CD4-positive, alpha-beta T cell treated with Interferon gamma for 1 hour (primary cell): ENCODE results near the gene SYMPK.
A peak's percentile ranks its signal among the peaks of the same experiment; 100 is the strongest.

Experiments
- DNase-seq: peaks from one replicate; pipeline ENCODE4 v3.0.0-alpha.2; 2020

Gene SYMPK

GRCh38 chr19:45779231-45780145, 83.5 kb downstream of the SYMPK start:
- DNase-seq, result peak; percentile 84

DNA sequence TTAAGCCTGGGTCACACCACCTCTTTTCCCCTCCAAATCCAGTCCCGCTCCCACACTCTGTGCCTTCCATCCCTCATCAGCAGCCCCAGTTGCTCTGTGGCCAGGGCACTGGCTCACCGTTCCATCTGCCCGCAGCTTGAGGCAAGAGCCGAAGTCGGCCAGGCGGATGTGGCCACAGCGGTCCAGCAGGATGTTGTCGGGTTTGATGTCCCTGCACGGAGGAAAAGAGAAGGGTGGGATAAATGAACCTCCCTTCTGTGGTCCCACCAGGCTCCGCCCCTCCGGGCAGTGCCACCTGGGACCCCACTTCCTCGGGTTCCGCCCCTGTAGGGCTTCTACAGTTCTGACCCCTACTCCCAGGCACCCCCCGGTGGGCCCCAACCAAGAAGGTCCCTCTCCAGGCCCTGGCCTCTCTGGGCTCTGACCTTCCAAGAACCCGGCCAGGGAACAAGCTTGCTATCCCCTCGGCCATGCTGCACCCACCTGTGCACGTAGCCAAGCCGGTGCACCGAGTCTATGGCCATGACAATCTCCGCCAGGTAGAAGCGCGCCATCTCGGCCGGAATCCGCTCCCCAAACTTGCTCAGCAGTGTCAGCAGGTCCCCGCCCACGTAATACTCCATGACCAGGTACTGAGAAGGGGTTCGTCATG, 84.8 kb downstream of the SYMPK start:
- no peak for DNase-seq

- DNase-seq, result no peak
These were observed 85.5 kb downstream of the SYMPK start for GRCh38 chr19:45777395-45777961.

DNA sequence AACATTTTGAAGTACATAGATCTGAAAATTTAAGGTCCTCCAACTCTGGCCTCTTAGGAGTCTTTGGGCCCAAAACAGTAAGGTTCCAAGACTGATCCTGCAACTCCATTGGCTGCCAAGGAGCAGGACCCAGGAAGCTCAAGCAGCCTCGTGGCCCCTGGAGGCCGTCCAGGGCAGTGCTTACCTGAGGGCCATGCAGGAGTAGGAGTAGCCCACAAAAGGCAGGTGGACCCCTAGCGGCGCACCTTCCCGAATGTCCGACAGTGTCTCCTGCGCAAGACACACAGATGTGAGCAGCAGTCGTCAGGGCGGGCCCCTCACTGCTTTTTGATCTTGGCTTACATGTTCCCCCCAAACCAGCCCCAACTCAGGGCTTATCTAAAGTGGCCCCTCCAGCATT, 88.2 kb downstream of the SYMPK start:
- DNase-seq, result no peak

- no peak for DNase-seq
These were observed 89.6 kb downstream of the SYMPK start for GRCh38 chr19:45773384-45773783.

- no peak for DNase-seq
These were observed 90.0 kb downstream of the SYMPK start for GRCh38 chr19:45772912-45773311.

DNA sequence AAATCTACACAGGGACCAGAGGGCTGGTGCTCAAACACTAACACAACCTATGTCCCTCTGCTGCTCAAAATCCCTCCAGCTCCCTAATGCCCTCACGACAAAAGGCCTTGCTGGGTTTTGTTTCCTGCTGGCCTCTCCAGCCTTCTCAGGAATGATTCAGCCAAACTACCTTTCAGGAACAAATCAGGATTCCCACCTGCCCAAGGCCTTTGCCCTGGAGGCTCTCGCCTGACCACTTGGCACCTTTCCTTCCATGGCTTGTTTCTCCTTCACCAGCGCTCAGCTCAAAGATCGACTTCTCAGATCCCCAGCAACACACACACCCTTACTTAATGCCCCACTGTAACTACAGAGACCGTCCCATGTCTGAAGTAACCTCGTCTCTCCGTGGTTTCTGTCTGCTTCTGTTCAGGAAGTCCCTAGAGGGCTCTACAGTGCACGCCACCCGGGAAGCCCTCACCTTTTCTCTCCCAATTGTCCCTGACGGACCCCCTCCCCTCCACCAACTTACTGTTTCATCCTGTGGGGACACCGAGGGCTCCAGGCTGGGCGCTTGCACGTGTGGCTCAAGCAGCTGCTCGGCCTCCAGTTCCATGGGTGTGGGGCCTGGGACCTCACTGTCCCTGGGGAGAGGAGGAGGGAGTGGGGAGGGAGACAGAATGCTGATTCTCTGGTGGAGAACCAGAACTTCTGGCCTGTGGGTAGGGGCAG, 90.7 kb downstream of the SYMPK start:
- DNase-seq, result no peak

DNA sequence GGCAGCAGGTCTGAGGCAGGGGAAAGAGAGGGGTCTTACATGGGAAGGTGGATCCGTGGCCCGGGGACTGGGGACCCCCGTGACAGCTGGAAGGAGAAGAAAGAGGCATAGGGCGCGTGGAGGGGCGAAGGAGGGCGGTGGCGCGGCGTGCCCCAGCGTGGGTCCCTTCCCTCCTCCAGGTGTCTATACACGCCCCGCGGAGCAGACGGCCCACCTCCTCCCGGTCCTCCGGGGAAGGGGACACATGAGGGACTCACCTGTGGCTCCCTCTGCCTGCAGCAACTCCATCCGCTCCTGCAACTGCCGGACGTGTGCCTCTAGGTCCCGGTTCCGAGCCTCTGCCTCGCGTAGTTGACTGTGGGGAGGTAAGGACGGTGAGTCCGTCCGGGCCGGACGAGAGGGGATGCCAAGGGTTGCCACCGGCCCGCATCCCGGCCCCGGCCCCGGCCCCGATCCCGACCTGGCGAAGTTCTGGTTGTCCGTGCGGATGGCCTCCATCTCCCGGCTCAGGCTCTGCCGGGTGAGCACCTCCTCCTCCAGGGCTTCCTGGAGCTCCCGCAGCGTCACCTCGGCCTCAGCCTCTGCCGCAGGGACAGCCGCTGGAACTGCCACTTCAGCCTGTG, 91.5 kb downstream of the SYMPK start:
- no peak for DNase-seq

DNA sequence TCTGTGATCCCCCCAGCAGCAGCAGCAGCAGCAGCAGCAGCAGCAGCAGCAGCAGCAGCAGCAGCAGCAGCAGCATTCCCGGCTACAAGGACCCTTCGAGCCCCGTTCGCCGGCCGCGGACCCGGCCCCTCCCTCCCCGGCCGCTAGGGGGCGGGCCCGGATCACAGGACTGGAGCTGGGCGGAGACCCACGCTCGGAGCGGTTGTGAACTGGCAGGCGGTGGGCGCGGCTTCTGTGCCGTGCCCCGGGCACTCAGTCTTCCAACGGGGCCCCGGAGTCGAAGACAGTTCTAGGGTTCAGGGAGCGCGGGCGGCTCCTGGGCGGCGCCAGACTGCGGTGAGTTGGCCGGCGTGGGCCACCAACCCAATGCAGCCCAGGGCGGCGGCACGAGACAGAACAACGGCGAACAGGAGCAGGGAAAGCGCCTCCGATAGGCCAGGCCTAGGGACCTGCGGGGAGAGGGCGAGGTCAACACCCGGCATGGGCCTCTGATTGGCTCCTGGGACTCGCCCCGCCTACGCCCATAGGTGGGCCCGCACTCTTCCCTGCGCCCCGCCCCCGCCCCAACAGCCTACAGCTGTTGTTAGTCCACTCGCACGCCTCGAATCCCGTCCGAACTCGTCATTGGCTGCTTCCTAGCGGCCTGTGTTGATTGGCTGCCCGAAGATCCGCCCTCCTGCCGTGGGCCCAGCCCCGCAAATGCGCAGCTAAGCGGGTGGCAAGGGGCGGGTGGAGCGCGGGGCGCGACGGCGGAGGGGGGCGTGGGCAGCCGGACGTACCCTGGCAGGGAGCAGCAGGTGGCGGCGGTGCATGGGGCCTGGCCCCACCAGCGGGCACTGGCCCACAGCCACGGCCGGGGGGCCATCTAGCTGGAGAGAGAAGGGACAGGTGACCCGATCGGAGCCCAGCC, 92.5 kb downstream of the SYMPK start:
- DNase-seq, result peak; percentile 90

DNA sequence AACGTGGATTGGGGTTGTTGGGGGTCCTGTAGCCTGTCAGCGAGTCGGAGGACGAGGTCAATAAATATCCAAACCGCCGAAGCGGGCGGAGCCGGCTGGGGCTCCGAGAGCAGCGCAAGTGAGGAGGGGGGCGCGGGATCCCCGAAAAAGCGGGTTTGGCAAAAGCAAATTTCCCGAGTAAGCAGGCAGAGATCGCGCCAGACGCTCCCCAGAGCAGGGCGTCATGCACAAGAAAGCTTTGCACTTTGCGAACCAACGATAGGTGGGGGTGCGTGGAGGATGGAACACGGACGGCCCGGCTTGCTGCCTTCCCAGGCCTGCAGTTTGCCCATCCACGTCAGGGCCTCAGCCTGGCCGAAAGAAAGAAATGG, 93.1 kb downstream of the SYMPK start:
- DNase-seq, result no peak

DNA sequence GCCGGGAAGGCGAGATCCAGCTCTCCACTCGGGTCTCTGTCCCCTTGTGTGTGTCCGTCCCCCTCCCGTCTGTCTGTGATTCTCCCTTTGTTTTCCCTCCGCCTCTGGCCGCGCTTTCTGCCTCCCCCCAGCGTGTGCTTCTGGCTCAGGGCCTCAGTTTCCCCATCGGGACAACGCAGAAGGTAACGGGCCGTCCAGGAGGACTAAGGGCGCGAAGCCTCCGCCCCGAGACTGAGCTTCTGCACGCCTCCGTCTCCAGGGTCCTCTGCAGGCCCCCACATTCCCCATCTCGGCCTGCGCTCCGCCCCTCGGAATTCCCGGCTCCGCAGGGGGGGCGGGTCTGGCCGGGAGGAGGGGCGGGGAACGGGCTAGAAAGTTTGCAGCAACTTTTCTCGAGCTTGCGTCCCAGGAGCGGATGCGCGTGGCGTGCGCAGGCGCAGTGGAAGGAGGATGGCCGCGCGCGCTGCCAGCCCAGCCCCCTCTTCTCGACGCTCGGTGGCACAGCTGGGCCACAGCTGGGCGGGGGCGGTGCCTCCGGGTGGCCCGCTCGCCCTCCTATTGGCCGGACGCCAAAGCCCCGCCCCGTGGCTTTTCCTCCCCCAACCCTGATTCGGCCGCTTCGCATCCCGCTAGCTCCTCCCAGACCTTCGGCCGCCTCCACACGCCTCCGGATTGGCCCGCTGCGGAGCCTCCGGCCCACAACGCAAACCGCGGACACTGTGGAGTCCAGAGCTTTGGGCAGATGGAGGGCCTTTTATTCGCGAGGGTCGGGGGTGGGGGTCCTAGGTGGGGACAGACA, 93.8 kb downstream of the SYMPK start, which contains the start of gene SIX5:
Gene SIX5 (minus strand): TSS at position 269 of the 799 bp plus-strand sequence. CDS start 408 bp downstream, outside the sequence.
- DNase-seq, result peak; percentile 95

- DNase-seq, result peak; percentile 30
These were observed 94.3 kb downstream of the SYMPK start for GRCh38 chr19:45768655-45768983.

DNA sequence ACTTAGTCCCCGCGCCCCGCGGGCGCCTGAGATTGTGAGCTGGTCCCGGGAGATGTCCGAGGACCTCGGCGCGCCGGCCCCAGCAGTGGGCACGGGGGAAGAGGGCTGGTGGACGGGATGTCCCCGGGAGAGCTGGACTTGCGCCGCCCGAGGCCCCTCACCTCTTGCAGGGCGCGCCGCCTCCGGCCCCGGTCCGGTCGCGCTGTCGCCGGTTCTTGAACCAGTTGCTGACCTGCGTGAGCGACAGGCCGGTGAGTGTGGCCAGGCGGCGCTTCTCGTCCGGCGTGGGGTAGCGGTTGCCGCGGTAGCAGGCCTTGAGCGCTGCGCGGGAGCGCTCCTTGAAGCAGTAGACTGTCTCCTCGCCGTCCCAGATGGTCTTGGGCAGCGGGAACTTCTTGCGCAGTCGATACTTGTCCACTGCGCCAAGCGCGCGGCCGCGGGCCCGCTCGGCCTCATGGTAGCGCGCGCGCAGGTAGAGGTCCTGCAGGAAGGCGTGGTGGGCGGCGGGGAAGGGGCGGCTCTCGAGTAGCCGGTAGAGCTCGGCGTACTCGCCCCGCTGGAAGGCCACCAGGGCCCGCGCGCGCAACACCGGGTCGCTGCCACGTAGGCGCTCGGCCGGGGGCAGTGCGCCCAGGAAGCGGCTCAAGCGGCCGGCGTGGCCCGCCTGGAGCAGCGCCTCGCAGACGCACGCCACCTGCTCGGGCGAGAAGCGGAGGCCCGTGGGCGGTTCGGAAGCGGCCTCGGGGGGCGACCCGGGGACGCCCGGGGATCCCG, 94.9 kb downstream of the SYMPK start:
- no peak for DNase-seq

DNA sequence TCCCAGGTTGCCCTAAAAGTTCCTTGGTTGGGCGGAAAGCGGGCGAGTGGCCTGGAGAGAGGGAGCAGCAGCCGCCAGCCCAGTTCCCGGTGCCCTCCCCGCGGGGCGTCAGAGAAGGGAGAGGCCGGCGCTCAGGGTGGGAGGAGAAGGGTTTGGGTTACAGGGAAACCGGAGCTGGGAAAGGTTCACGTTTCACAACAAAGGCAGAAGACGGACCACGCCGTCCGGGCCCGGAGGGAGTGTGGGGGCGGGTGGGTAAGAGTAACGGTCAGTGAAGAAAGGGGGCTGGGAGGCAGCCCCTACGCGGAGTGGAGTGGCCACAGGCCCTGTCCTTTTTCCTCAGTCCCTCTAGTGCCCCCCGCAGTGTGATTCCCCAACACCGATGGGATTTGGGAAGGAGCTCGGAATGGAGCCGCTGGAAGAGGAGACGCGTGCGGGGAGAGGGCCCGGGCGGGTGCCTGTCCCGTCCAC, 95.5 kb downstream of the SYMPK start:
- no peak for DNase-seq

GRCh38 chr19:45766869-45767346, 96.0 kb downstream of the SYMPK start:
- DNase-seq, result no peak

GRCh38 chr19:45766296-45766868, 96.6 kb downstream of the SYMPK start:
- DNase-seq, result no peak

- DNase-seq, result no peak
These were observed 97.1 kb downstream of the SYMPK start for GRCh38 chr19:45765702-45766295.
